B cell (primary cell): ENCODE data around the gene TTLL8. TPM values are rescaled to one million over a fixed set of nuclear protein-coding genes. Genes with fewer than 3 reads are reported as not detected.

ENCODE experiments used
- ATAC-seq: fragments of 200-7000 bp; cut with Tn5 transposase; one replicate; pipeline ENCODE4 v1.10.0; 2021; ENCODE audit warnings: low read depth, mild to moderate bottlenecking, moderate number of reproducible peaks, moderate library complexity
- CTCF ChIA-PET: fragments of 350-600 bp; sonication (Branson Sonifier 250); formaldehyde crosslinking; loops from one replicate; lab custom pipeline; 2021; ENCODE audit warnings: antibody characterized with exemption, inconsistent platforms; lab: Charles Lee
- POLR2A ChIA-PET: fragments of 350-600 bp; sonication (Branson Sonifier 250); formaldehyde crosslinking; loops from one replicate; lab custom pipeline; 2021; ENCODE audit warnings: antibody characterized with exemption; lab: Charles Lee
- DNase-seq: peaks from one replicate; pipeline ENCODE4 v3.0.0; 2013
- H2AFZ ChIP-seq: 2 replicates; pipeline ENCODE4 v1.6.1; 2012; ENCODE audit warnings: mild to moderate bottlenecking, low read depth, low read length; ENCODE audit not compliant: insufficient read depth, poor library complexity, severe bottlenecking
- H3K27ac ChIP-seq, 2 donors: 1 replicate in 1 of 2; 2 replicates in 1 of 2; pipeline ENCODE4 v1.5.1; 2012 to 2013; ENCODE audit warnings: low read length in 2 of 2, mild to moderate bottlenecking in 2 of 2, moderate library complexity in 1 of 2
- H3K27me3 ChIP-seq, 4 experiments: fragments of 200-600 bp in 1 of 4; sonication (generic) in 1 of 4; replicated peaks in 1 of 4; 1 replicate in 2 of 4; 2 replicates in 2 of 4; pipeline versions ENCODE4 v1.6.1 to v1.7.0; 2013 to 2016; ENCODE audit warnings: low read length in 3 of 4, mild to moderate bottlenecking in 2 of 4, mixed read lengths in 1 of 4, moderate library complexity in 1 of 4; ENCODE audit not compliant: insufficient read depth in 4 of 4, control insufficient read depth in 3 of 4; ENCODE audit errors: control extremely low read depth in 1 of 4
- H3K36me3 ChIP-seq, 2 experiments: replicated peaks in 1 of 2; 1 replicate in 1 of 2; 2 replicates in 1 of 2; pipeline versions ENCODE4 v1.6.1 to v1.7.1; 2013; ENCODE audit warnings: low read length in 1 of 2; ENCODE audit not compliant: insufficient read depth in 2 of 2, control insufficient read depth in 1 of 2; ENCODE audit errors: control extremely low read depth in 1 of 2, extremely low read depth in 1 of 2
- H3K4me1 ChIP-seq, 2 donors: fragments of 200-600 bp in 1 of 2; sonication (generic) in 1 of 2; 1 replicate in 1 of 2; 2 replicates in 1 of 2; pipeline versions ENCODE4 v1.5.1 to v1.6.1; 2013 to 2017; ENCODE audit warnings: low read length in 2 of 2; ENCODE audit not compliant: control insufficient read depth in 2 of 2, insufficient read depth in 2 of 2
- H3K4me2 ChIP-seq: replicated peaks from 2 replicates; pipeline ENCODE3; 2012; ENCODE audit warnings: mild to moderate bottlenecking, low read depth, low read length; ENCODE audit not compliant: poor library complexity, severe bottlenecking
- H3K4me3 ChIP-seq, 5 experiments: fragments of 200-600 bp in 1 of 5; sonication (generic) in 1 of 5; 1 replicate in 3 of 5; 2 replicates in 2 of 5; pipeline versions ENCODE4 v1.5.1 to v1.7.0; 2011 to 2016; ENCODE audit warnings: low read length in 4 of 5, mild to moderate bottlenecking in 4 of 5, low read depth in 2 of 5, control low read depth in 1 of 5, moderate library complexity in 1 of 5; ENCODE audit not compliant: insufficient read depth in 1 of 5; ENCODE audit errors: control extremely low read depth in 1 of 5, extremely low read depth in 1 of 5
- H3K79me2 ChIP-seq: fragments of 200-600 bp; sonication (generic); one replicate; pipeline ENCODE4 v1.6.0; 2016; ENCODE audit warnings: low read length; ENCODE audit not compliant: control insufficient read depth, insufficient read depth
- H3K9ac ChIP-seq: fragments of 200-600 bp; sonication (generic); 2 replicates; pipeline ENCODE4 v1.6.1; 2017; ENCODE audit warnings: mild to moderate bottlenecking, low read length, moderate library complexity
- H3K9me3 ChIP-seq, 3 donors: one replicate each; pipeline versions ENCODE4 v1.6.1 to v1.7.1; 2013; ENCODE audit warnings: low read length in 2 of 3; ENCODE audit not compliant: control insufficient read depth in 2 of 3, insufficient read depth in 1 of 3; ENCODE audit errors: control extremely low read depth in 1 of 3
- H4K20me1 ChIP-seq: 2 replicates; pipeline ENCODE4 v1.6.0; 2012; ENCODE audit warnings: mild to moderate bottlenecking, low read length; ENCODE audit not compliant: insufficient read depth, control insufficient read depth, poor library complexity, severe bottlenecking
- H3K27ac Mint-ChIP-seq: one replicate; pipeline ENCODE4 v1.8.0; 2021; ENCODE audit warnings: mixed read lengths
- H3K27me3 Mint-ChIP-seq: one replicate; pipeline ENCODE4 v1.8.0; 2021; ENCODE audit warnings: mixed read lengths
- H3K4me1 Mint-ChIP-seq: one replicate; pipeline ENCODE4 v1.8.0; 2021; ENCODE audit warnings: mixed read lengths
- H3K4me3 Mint-ChIP-seq: one replicate; pipeline ENCODE4 v1.8.0; 2021; ENCODE audit warnings: mixed read lengths
- H3K9me3 Mint-ChIP-seq: one replicate; pipeline ENCODE4 v1.8.0; 2022; ENCODE audit warnings: mixed read lengths; ENCODE audit not compliant: insufficient read depth
- CTCF ChIP-seq: fragments of 200-600 bp; IDR thresholded peaks from one replicate; pipeline ENCODE4 v1.8.0; 2022; ENCODE audit warnings: antibody characterized with exemption, mild to moderate bottlenecking
- EZH2 ChIP-seq: IDR thresholded peaks from 2 replicates; pipeline ENCODE4 v1.6.1; 2012; ENCODE audit warnings: borderline replicate concordance, low read depth, mild to moderate bottlenecking, moderate library complexity, low read length; ENCODE audit not compliant: insufficient read depth, poor library complexity, severe bottlenecking
- WGBS: methylation state at CpG from one replicate; pipeline ENCODE4 v1.1.5; 2013; ENCODE audit warnings: missing lambda C conversion rate; ENCODE audit not compliant: insufficient coverage; 5-methylcytosine and 5-hydroxymethylcytosine counted together
- intact Hi-C: fragments of 100-400 bp; cut with micrococcal nuclease; formaldehyde crosslinking; loops from one replicate; pipeline ENCODE4 v1.10.0; 2022
- polyA plus RNA-seq: library from polyadenylated mRNA; depleted of rRNA; stranded (reverse); fragments of >200 nt; gene quantifications from 2 replicates; pipeline ENCODE4 v1.2.3, GENCODE V29; 2012
- total RNA-seq, 2 donors: library from RNA; stranded (reverse); fragments of 120-200 nt in 1 of 2; gene quantifications; 1 replicate in 1 of 2; 2 replicates in 1 of 2; pipeline versions ENCODE4 v1.2.3 to v1.2.4, GENCODE V29; 2013 to 2022

TTLL8 gene
- total and polyA plus RNA-seq, 2 donors (not counting 1 experiment from before 2014, with no cell fraction given) = not detected

- H3K9ac ChIP-seq = no peak overlapping the region
- intact Hi-C loops = no loop called here
- H2AFZ ChIP-seq = no peak overlapping the region
- H3K9me3 Mint-ChIP-seq = no peaks in the 10 kb centered on the region
- 95% methylated on average over 11 of the region's 13 CpGs for WGBS
- H3K27me3 ChIP-seq = peaks cover 0 to 8% (median 2%) of the 10 kb centered on the region in 4 experiments
- no peaks in the 10 kb centered on the region for H4K20me1 ChIP-seq
- peaks cover 9% of the 10 kb centered on the region for H3K27me3 Mint-ChIP-seq
- peaks cover 13 to 15% of the 10 kb centered on the region in 2 donors for H3K4me1 ChIP-seq
- no peaks in the 10 kb centered on the region for H3K79me2 ChIP-seq
- POLR2A ChIA-PET = no interaction called here
- H3K9me3 ChIP-seq = no peaks in the 10 kb centered on the region
- CTCF ChIA-PET = interaction anchor here (2.0 to 2.3 kb wide), 2 partner anchors 95 kb away, joined by 12 to 17 read pairs; no protein-coding TSS in a partner anchor
- H3K4me3 Mint-ChIP-seq = no peak overlapping the region
- no peak overlapping the region for H3K27ac ChIP-seq
- peaks cover 9% of the 10 kb centered on the region for H3K4me1 Mint-ChIP-seq
- H3K36me3 ChIP-seq = no peaks in the 10 kb centered on the region
- DNase-seq (no peak), ATAC-seq (no peak)
- no peak overlapping the region for H3K4me2 ChIP-seq
- H3K4me3 ChIP-seq = no peak overlapping the region
- TF ChIP-seq EZH2 = no peak
- TF ChIP-seq CTCF = no peak
- H3K27ac Mint-ChIP-seq = no peak overlapping the region
Measured at GRCh38 chr22:50025993-50026392, 32.1 kb downstream of the TTLL8 start.

- H3K79me2 ChIP-seq = no peaks in the 10 kb centered on the region
- Mint-ChIP-seq H3K4me1 (peaks cover 17% of the 10 kb centered on the region), H3K27me3 (peaks cover 12% of the 10 kb centered on the region), H3K9me3 (no peaks in the 10 kb centered on the region), H3K4me3 (no peak overlapping the region), H3K27ac (no peak overlapping the region)
- H3K36me3 ChIP-seq = no peaks in the 10 kb centered on the region
- ChIA-PET POLR2A (no interaction called here), CTCF (no interaction called here)
- H4K20me1 ChIP-seq = no peaks in the 10 kb centered on the region
- H3K27me3 ChIP-seq = peaks cover 0 to 3% (median 0%) of the 10 kb centered on the region in 4 experiments
- H3K4me1 ChIP-seq = peaks cover 9 to 10% of the 10 kb centered on the region in 2 donors
- 77% methylated on average over 10 of the region's 14 CpGs for WGBS
- no peak for TF ChIP-seq EZH2
- no peak for TF ChIP-seq CTCF
- ATAC-seq (no peak), DNase-seq (no peak)
- H3K27ac ChIP-seq = no peak overlapping the region
- H2AFZ ChIP-seq = no peak overlapping the region
- intact Hi-C loops = no loop called here
- no peak overlapping the region for H3K4me3 ChIP-seq
- H3K4me2 ChIP-seq = no peak overlapping the region
- no peak overlapping the region for H3K9ac ChIP-seq
- H3K9me3 ChIP-seq = peaks cover 0 to 3% (median 0%) of the 10 kb centered on the region in 3 donors
Measured at GRCh38 chr22:50022171-50022819, 35.8 kb downstream of the TTLL8 start.
